Mesothelial cell of epicardium (in vitro differentiated cells): Measurements from ENCODE around the gene SERGEF. TPM values are rescaled to one million over a fixed set of nuclear protein-coding genes. Genes with fewer than 3 reads are reported as not detected.

ENCODE experiments used
- DNase-seq, 2 experiments: peaks; one replicate each; pipeline ENCODE4 v3.0.0; 2021; ENCODE audit warnings: low spot score in 2 of 2; ENCODE audit not compliant: unreplicated experiment in 2 of 2
- H3K27ac Mint-ChIP-seq: 2 replicates; pipeline ENCODE4 v1.8.0; 2021; ENCODE audit warnings: mixed read lengths
- H3K27me3 Mint-ChIP-seq: 2 replicates; pipeline ENCODE4 v1.8.0; 2021; ENCODE audit warnings: low read depth, mixed read lengths
- H3K36me3 Mint-ChIP-seq: 2 replicates; pipeline ENCODE4 v1.8.0; 2021; ENCODE audit warnings: mixed read lengths
- H3K4me1 Mint-ChIP-seq: 2 replicates; pipeline ENCODE4 v1.8.0; 2021; ENCODE audit warnings: mixed read lengths
- H3K4me3 Mint-ChIP-seq: 2 replicates; pipeline ENCODE4 v1.8.0; 2021; ENCODE audit warnings: mild to moderate bottlenecking, moderate library complexity, mixed read lengths
- H3K9me3 Mint-ChIP-seq: 2 replicates; pipeline ENCODE4 v1.8.0; 2021; ENCODE audit warnings: mixed read lengths
- CTCF ChIP-seq: fragments of 200-600 bp; sonication (generic); IDR thresholded peaks from one replicate; pipeline ENCODE4 v1.5.0; 2021; ENCODE audit warnings: antibody characterized with exemption; ENCODE audit not compliant: unreplicated experiment
- total RNA-seq: library from RNA; stranded (reverse); gene quantifications from 3 replicates; pipeline ENCODE4 v1.2.1, GENCODE V29; 2021

SERGEF gene
- total RNA-seq, 1 donor from 2014 or later, result 19.8 TPM

- peaks cover 39% of the 10 kb centered on the region for H3K27me3 Mint-ChIP-seq
- no peak for TF ChIP-seq CTCF
- no peak overlapping the region for H3K4me3 Mint-ChIP-seq
- H3K27ac Mint-ChIP-seq, result no peak overlapping the region
- no peaks in the 10 kb centered on the region for H3K36me3 Mint-ChIP-seq
- no peaks in the 10 kb centered on the region for H3K4me1 Mint-ChIP-seq
- no peaks in the 10 kb centered on the region for H3K9me3 Mint-ChIP-seq
- no peak for DNase-seq
Observed at GRCh38 chr11:17743026-17743807, 269.6 kb downstream of the SERGEF start.

GRCh38 chr11:17742019-17742418 lies 270.8 kb downstream of the SERGEF start:
- no peak overlapping the region for H3K27ac Mint-ChIP-seq
- no peaks in the 10 kb centered on the region for H3K4me1 Mint-ChIP-seq
- H3K36me3 Mint-ChIP-seq, result no peaks in the 10 kb centered on the region
- no peak overlapping the region for H3K4me3 Mint-ChIP-seq
- no peak for DNase-seq
- H3K27me3 Mint-ChIP-seq, result peaks cover 45% of the 10 kb centered on the region
- no peak for TF ChIP-seq CTCF
- H3K9me3 Mint-ChIP-seq, result no peaks in the 10 kb centered on the region

DNA sequence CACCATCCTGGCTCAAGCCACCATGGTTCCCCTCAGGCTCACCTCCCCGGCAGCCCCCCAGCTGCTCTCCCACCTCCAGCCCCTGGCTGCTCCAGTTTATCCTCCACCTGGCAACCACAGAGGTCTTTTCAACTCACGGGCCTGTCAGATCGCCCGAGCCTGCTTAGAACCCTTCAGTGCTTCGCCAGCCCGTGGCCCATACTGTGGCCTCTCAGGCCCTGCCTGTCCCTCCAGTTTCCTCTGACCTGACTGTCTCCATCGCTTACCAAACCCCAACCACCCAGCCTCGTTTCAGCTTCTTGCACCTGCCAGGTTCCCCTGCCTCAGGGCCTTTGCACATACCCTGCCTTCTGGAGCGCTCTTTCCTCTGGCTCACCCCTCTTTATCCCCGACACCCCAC lies 271.4 kb downstream of the SERGEF start:
- Mint-ChIP-seq H3K27ac (no peak overlapping the region), H3K9me3 (no peaks in the 10 kb centered on the region), H3K4me3 (no peak overlapping the region), H3K27me3 (peaks cover 45% of the 10 kb centered on the region), H3K4me1 (no peaks in the 10 kb centered on the region), H3K36me3 (no peaks in the 10 kb centered on the region)
- TF ChIP-seq CTCF, result no peak
- DNase-seq, result no peak

DNA sequence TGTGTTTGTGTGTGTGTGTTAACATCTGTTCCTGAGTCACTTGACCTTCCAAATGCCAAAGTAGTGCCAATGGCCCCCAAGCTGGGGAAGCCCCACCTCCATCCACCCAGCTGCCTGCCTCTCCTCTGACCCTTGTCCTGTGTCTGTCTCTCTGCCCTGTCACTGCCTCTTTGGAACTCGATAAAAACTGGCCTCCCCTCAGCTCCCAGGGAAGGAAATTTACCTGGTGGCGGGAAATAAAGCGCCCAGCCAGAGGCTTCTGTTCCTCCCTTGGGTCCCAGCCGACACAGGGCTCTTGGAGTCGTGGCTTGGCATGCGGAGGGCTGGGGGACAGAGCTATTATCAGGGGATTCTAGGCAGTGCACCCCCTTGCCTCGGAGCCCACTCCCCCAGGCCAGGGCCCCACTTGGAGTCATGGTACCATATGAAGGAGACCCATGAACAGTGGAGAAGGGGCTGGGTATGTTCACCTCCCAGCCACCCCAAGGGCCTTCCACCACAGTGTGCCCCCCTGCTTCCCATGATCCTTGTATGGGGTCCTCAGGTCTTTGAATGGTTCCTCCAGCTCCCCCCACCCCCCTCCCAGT lies 272.1 kb downstream of the SERGEF start:
- Mint-ChIP-seq H3K4me1 (no peaks in the 10 kb centered on the region), H3K27me3 (peaks cover 44% of the 10 kb centered on the region), H3K36me3 (no peaks in the 10 kb centered on the region), H3K4me3 (no peak overlapping the region), H3K9me3 (no peaks in the 10 kb centered on the region), H3K27ac (no peak overlapping the region)
- TF ChIP-seq CTCF, result no peak
- no peak for DNase-seq

DNA sequence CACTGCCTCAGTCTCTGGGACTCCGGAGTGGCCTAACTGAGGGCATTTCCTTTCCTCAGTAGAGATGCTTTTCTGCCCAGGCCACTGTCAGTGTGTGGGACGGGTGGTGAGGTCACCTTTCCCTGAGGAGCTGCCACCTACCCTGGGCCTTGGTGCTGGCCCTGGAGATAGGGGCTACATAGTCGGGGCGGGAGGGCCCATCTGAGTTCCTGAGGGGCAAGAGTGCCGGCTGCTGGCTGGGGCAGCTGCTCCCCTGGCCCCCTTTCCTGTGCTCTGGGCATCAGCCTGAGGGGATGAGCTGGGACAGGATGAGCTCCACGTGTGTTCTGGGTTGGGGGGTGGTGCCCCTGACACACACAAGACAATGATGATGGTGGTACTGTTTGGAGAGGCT lies 272.9 kb downstream of the SERGEF start:
- TF ChIP-seq CTCF, result no peak
- Mint-ChIP-seq H3K9me3 (no peaks in the 10 kb centered on the region), H3K4me1 (no peaks in the 10 kb centered on the region), H3K4me3 (no peak overlapping the region), H3K27ac (no peak overlapping the region), H3K36me3 (no peaks in the 10 kb centered on the region), H3K27me3 (peaks cover 39% of the 10 kb centered on the region)
- no peak for DNase-seq
